Type B pancreatic cell (in vitro differentiated cells): ENCODE measurements around the gene AOPEP. TPM values are rescaled to one million over a fixed set of nuclear protein-coding genes. Genes with fewer than 3 reads are reported as not detected.

Source experiments
- DNase-seq: peaks from one replicate; pipeline ENCODE4 v3.0.0; 2021; ENCODE audit warnings: mixed read lengths; ENCODE audit not compliant: unreplicated experiment; ENCODE audit errors: extremely low spot score
- H3K27ac Mint-ChIP-seq: 2 replicates; pipeline ENCODE4 v1.8.0; 2021; ENCODE audit warnings: mild to moderate bottlenecking, mixed read lengths
- H3K27me3 Mint-ChIP-seq: 2 replicates; pipeline ENCODE4 v1.8.0; 2021; ENCODE audit warnings: mixed read lengths
- H3K36me3 Mint-ChIP-seq: 2 replicates; pipeline ENCODE4 v1.8.0; 2021; ENCODE audit warnings: mixed read lengths
- H3K4me1 Mint-ChIP-seq: one replicate; pipeline ENCODE4 v1.8.0; 2021; ENCODE audit warnings: mixed read lengths; ENCODE audit not compliant: unreplicated experiment
- H3K4me3 Mint-ChIP-seq: 2 replicates; pipeline ENCODE4 v1.8.0; 2021; ENCODE audit warnings: mild to moderate bottlenecking, mixed read lengths
- H3K9me3 Mint-ChIP-seq: 2 replicates; pipeline ENCODE4 v1.8.0; 2021; ENCODE audit warnings: mixed read lengths
- total RNA-seq: library from RNA; stranded (reverse); gene quantifications from 2 replicates; pipeline ENCODE4 v1.2.1, GENCODE V29; 2021; ENCODE audit warnings: low replicate concordance
- TF ChIP-seq, protein P1 (sequence below): fragments of 200-600 bp; sonication (generic); conservative IDR thresholded peaks from 2 replicates; pipeline ENCODE4 v1.5.0; 2021; ENCODE audit warnings: antibody characterized with exemption, mild to moderate bottlenecking

AOPEP gene
- total RNA-seq, 1 donor from 2014 or later = 89.3 TPM

DNA sequence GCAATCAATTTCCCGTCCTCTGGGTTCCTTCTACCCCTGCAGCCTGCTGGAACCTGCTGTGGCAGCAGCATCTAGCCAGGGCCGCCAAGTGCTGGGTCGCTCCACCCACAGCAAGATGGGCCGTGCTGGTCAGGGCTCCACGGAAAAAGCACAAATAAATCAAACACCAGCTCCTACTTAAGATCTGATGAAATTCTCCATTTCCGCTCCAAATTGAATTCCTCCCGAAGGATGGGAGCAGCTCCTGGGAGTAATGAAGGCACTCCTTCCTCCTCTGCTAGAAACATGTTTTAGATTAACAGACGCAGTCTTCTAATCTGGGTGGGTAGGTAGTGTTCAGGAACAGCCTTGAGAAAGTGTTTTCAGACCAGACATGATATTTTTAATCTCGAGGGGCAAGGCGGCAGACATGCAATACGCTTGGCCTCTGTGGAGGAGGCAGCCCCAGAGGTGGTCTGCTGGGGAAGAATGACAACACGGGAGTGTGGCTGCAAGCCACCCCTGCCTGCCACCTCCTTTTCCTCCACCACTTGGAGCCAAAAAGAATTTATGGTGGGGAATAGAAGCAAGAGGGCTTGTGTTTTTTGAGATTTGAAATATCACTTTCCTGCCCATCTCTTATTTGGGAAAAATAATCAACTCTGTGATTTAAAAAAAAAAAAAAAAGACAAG lies 194.1 kb downstream of the AOPEP start:
- Mint-ChIP-seq H3K4me1 (peaks cover 81% of the 10 kb centered on the region), H3K36me3 (peaks cover 2% of the 10 kb centered on the region), H3K9me3 (no peaks in the 10 kb centered on the region), H3K27ac (peak overlapping the region; percentile 87), H3K4me3 (peak overlapping the region; percentile 77), H3K27me3 (no peaks in the 10 kb centered on the region)
- TF ChIP-seq, protein P1, sequence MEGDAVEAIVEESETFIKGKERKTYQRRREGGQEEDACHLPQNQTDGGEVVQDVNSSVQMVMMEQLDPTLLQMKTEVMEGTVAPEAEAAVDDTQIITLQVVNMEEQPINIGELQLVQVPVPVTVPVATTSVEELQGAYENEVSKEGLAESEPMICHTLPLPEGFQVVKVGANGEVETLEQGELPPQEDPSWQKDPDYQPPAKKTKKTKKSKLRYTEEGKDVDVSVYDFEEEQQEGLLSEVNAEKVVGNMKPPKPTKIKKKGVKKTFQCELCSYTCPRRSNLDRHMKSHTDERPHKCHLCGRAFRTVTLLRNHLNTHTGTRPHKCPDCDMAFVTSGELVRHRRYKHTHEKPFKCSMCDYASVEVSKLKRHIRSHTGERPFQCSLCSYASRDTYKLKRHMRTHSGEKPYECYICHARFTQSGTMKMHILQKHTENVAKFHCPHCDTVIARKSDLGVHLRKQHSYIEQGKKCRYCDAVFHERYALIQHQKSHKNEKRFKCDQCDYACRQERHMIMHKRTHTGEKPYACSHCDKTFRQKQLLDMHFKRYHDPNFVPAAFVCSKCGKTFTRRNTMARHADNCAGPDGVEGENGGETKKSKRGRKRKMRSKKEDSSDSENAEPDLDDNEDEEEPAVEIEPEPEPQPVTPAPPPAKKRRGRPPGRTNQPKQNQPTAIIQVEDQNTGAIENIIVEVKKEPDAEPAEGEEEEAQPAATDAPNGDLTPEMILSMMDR = no peak
- DNase-seq = no peak

GRCh38 chr9:94921092-94921471 lies 194.6 kb downstream of the AOPEP start:
- no peaks in the 10 kb centered on the region for H3K9me3 Mint-ChIP-seq
- H3K36me3 Mint-ChIP-seq = peaks cover 7% of the 10 kb centered on the region
- TF ChIP-seq, protein P1 = no peak
- no peaks in the 10 kb centered on the region for H3K27me3 Mint-ChIP-seq
- peak overlapping the region; percentile 87 for H3K27ac Mint-ChIP-seq
- peak overlapping the region; percentile 77 for H3K4me3 Mint-ChIP-seq
- H3K4me1 Mint-ChIP-seq = peaks cover 81% of the 10 kb centered on the region
- DNase-seq = no peak

DNA sequence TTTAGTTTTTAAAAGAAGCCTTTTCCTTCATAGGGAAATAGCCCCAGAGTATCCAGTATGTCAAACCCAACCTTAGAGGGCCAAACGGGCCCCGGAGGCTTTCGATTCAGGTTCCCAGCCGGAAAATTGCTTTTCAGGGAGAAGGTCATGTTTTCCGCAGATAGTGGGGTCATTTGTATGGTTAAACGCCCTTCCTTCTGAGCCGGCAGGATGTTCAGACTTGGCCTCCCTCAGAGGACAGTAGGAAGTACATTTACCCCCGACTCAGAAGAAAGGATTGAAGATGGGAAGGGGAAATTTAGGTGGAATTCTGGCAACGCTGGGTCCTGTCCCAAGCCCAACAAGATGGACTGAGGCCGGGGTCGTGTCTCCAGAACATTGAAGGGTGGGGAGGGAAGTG lies 195.2 kb downstream of the AOPEP start:
- peak overlapping the region; percentile 87 for H3K27ac Mint-ChIP-seq
- peak overlapping the region; percentile 77 for H3K4me3 Mint-ChIP-seq
- no peaks in the 10 kb centered on the region for H3K9me3 Mint-ChIP-seq
- peaks cover 9% of the 10 kb centered on the region for H3K36me3 Mint-ChIP-seq
- DNase-seq = no peak
- H3K27me3 Mint-ChIP-seq = no peaks in the 10 kb centered on the region
- peaks cover 82% of the 10 kb centered on the region for H3K4me1 Mint-ChIP-seq
- TF ChIP-seq, protein P1 = no peak

DNA sequence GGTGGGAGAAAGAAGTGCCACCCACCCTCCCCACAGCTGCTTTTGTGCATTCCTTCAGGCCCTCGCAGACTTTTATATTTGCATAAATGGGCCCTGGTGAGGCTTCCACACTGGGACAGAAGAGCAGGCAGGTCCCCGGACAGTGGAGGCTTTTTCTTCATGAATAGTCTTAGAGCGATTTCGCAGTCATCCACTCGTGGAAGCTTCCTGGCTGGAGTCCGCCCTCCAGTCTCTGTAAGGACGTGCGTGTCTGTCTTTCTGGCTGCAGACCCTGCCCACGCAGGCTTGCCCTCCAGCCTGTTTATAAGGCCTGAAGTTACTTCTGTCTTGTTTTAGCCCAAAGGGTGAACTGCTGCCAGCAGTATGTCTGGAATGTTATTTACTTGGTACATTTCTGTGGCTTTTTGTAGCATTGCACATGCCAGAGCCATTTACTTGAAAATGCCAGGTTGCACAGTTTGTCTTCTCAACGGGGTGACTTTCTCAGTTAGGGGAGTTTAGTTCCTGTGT lies 195.7 kb downstream of the AOPEP start:
- Mint-ChIP-seq H3K4me3 (peak overlapping the region; percentile 77), H3K9me3 (no peaks in the 10 kb centered on the region), H3K4me1 (peaks cover 78% of the 10 kb centered on the region), H3K27ac (peak overlapping the region; percentile 87), H3K27me3 (no peaks in the 10 kb centered on the region), H3K36me3 (peaks cover 9% of the 10 kb centered on the region)
- TF ChIP-seq, protein P1 = no peak
- no peak for DNase-seq

GRCh38 chr9:94922691-94923107 lies 196.2 kb downstream of the AOPEP start:
- Mint-ChIP-seq H3K4me1 (peaks cover 78% of the 10 kb centered on the region), H3K27me3 (no peaks in the 10 kb centered on the region), H3K27ac (peak overlapping the region; percentile 87), H3K9me3 (no peaks in the 10 kb centered on the region), H3K4me3 (peak overlapping the region; percentile 57), H3K36me3 (peaks cover 9% of the 10 kb centered on the region)
- TF ChIP-seq, protein P1 = no peak
- DNase-seq = no peak
